PFSK-1 (cell line): Measurements from ENCODE around the gene EMX2.

Experiments
- REST ChIP-seq, 2 experiments: IDR thresholded peaks; 2 replicates each; pipeline versions ENCODE4 v1.6.1 to v1.8.0; 2011 to 2012; ENCODE audit warnings: low read depth in 2 of 2, low read length in 2 of 2, control low read depth in 1 of 2, inconsistent platforms in 1 of 2, mild to moderate bottlenecking in 1 of 2, moderate library complexity in 1 of 2; ENCODE audit not compliant: insufficient read depth in 1 of 2
- TAF1 ChIP-seq: IDR thresholded peaks from 2 replicates; pipeline ENCODE4 v1.6.1; 2012; ENCODE audit warnings: low read length, control low read depth, borderline replicate concordance; ENCODE audit not compliant: insufficient read depth

- TF ChIP-seq TAF1 (no peak), REST (IDR thresholded peaks at IDR 0.05; ENCODE audit: insufficient read depth in 1 of 2, low read depth in 2 of 2, low read length in 2 of 2) (no peak)
These were observed 10.0 kb upstream of the EMX2 start for GRCh38 chr10:117532451-117533107.
